NCI-H526 treated with DMSO at 0.1 percent for 48 hours (cell line): ENCODE results near the gene ADD3.
A peak's percentile ranks its signal among the peaks of the same experiment; 100 is the strongest.

Experiments
- DNase-seq: peaks from one replicate; lab custom pipeline; 2025; lab: John Stamatoyannopoulos, UW

The ADD3 gene

DNA sequence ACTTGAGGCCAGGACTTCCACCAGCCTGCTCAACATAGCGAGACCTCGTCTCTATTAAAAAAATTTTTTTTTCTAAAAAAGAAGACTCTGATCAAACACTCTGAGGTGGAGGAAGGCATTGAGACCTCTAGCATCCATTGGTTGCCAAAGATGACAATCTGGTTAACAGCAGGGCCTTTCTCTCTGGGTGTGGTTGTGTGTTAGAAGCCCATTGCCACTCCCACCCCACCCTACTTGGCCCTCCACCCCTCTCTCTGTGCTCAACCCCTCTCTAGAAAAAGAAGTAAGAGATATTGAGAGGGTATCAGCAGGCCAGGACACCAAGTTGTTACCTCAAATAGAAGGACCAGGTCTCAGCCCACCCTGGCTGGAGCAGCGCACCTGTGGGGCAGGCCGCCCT is 142.3 kb downstream of the ADD3 start:
- DNase-seq: no peak

DNA sequence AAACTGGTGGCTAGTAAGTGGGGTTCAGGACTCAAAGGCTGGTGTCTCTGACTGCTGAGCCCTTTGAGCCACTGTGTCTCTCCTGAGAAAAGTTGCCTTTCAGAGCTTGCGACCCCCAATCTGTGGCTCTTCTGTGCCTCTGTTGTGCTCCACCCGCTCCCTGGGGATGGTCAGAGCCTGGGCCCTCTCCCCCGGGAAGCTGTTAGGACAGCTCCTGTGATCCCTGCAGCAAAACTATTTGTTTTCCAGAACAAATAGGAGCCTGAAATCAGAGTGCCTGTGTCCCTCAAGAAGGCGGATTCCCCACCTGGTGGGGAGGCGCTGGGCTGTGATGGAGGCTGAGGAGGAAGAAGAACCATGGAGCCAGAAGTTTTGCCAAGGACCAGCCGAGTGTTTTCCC is 143.2 kb downstream of the ADD3 start:
- DNase-seq: no peak

DNA sequence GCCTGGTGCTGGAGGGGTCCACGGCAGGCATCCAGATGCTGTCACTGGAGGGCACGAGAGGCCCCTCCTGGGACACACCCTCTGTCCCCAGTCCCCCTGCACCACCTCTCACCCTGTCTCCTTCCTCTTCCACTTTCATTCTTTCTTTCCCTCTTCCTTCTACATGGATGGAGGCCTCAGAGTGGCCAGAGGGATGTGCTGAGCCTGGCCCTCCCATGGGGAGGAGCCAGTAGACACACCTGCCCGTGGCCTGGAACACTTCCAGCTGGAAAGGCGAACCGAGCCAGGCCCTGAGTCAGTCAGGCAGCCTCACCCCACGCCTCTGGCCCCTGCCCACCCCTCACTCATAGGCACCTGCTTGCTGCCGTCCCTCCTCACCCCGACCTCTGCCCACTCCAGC is 143.7 kb downstream of the ADD3 start:
- DNase-seq: peak; percentile 2

DNA sequence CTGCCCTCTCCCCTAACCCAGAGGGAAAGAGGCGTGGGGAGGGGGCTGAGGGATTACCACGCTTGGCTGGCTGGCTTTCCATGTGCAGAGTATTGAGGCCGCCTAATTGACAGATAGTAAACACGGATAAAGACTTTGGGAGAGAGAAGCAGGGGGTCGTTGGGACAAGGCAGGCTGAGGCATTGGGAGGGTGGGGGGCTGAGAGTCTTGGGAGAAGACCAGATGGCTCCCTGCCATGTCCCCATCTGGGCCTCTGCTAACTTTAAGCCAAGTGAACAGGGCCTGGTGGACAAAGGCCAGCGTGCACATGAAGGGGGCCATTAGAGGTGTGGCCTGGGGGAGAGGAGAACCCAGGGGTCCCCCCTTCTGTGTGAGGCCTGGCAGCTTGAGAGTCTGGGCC is 144.2 kb downstream of the ADD3 start:
- no peak for DNase-seq

DNA sequence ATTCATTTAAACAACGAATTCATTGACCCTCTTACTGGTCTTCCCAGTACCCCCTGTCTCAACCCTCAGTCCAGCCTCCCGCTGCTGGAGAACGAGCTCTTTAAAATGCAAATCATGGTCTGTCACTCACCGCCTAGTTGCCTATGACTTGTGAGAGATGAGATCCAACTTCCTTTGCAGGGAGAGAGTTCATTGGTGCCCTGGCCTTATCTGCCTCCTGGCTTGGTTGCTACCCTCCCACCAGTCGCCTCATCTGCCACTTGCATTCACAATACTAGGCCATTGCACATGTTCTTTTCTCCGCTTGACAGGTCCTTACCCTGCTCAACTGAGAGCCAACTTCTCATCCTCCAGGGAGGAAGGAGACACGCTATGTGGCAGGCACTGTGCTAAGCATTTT is 145.6 kb downstream of the ADD3 start:
- no peak for DNase-seq

DNA sequence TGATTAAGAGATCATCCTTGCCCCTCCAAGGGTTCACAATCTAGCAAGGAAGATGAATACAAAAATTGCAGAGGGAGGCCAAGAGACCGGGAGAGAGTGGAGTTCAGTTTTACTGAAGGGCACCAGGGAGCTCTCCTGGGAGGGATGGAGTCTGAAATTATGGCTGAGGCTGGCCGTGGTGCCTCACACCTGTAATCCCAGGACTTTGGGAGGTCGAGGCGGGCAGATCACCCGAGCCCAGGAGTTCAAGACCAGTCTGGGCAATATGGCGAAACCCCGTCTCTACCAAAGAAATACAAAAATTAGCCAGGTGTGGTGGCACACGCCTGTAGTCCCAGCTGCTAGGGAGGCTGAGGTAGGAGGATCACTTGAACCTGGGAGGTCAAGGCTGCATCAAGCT is 148.3 kb downstream of the ADD3 start:
- DNase-seq: no peak

DNA sequence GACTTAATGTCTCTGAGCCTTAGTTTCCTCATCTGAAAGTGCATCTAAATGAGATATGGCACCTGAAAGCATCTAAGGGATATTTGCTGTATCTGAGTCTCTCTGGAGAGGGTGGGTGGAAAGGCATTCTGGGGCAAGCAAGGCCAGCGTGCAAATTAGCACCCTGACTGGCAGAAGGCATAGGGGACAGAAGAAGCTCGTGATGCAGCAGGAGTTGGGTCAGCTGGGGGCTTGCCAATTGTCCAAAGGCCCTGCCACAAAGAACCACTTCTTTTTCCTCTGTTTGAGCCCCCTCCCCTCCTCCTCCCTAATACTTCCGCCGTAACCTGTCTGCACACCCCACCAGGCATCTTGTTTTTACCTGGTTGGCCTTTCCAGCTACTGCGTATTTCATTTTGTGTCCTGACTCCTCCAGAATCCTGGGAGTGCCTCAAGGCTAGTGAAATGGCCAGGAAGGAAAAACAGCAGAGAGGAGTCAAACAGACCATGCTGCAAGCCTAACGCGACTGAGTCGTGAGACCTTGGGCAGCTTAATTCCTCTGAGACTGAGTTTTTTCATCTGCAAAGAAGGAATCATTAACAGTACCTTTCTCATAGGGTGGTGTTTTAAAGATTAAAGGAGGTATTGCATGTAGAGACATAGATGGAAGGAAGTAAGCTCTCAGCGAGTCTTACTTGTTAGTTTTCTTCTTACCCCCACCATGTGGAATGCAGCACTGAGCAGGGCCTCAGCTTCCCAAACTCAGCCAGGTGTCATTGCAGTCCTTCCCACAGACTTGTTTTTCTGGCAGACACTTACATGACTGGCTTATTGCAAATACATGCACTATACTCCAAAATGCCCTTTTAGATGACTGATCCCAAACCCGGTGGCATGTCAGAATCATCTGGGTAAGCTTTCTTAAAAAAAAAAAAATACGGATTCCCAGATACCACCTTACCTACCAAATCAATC is 150.5 kb downstream of the ADD3 start:
- DNase-seq: no peak

DNA sequence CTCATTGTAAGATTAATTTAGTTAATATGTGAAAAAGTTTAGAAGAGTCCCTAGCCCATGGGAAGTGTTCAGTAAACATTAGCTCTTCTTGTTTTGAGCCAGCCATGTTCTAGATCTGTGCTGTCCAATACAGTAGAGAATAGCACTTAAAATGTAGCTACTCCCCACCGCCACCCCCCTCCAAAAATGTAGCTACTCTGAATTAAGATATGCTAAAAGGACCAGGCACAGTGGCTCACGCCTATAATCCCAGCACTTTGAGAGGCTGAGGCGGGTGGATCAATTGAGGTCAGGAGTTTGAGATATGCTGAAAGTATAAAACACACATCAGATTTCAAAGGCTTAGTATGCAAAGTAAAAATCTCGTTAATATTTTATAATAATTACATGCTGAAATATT is 152.3 kb downstream of the ADD3 start:
- DNase-seq: no peak

DNA sequence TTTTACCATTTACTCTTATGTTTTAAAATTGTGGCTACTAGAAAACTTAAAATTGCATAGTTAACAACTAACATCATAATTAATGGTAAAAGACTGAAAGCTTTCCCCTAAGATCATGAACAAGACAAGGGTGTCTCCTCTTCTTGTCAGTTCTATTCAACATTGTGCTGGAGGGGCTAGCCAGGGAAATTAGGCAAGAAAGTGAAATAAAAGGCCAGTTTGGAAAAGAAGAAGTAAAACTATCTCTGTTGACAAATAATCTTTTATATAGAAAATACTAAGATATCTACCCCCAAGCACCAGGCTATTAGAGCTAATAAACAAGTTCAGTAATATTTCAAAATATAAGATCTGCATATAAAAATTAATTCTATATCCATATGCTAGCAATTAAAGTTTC is 152.7 kb downstream of the ADD3 start:
- DNase-seq: no peak

DNA sequence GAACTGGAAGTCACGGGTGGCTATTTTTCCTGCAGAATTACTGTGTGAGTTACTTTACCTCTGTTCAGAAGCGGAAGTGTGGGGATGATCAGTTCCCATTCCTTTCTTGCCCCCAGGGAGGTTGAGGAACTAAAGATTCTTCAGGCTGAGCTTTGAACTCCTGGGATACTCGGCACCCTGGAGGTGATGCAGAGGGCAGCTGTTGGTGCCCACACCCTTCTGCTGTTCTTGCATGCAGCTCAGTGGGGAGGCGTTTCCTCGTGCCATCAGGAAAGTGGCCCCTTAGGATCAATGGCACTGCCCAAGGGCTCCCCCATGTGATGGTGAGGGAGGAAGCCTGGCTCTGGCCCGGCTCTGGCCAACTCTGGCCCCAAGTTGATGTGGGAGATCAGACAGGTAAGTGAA is 155.0 kb downstream of the ADD3 start:
- no peak for DNase-seq

DNA sequence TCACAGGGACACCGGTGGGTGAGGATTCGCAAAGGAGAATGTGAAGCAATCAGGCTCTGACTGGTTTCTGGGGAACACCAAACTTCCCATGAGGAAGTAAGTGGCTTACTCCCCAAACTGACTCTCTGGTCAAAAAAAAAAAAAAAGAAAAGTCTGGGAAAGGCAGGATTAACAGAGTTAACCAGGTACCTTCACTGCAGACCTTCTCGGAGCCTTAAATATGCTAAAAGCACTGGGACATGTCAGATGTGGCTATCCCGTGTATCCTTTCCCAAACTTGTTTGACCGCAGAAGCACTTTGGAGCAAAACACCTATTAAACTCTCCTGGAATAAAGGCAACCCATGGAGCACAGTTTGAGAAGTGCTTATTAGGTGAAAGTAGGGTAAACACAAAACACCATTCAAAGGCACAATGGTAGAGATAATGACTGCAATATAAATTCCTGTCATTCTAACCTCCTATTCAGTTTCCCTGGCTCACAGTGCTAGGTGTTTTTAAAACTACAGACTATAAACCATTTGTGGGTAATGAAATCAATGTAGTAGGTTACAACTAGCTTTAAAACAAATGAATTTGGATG is 155.5 kb downstream of the ADD3 start:
- no peak for DNase-seq

DNA sequence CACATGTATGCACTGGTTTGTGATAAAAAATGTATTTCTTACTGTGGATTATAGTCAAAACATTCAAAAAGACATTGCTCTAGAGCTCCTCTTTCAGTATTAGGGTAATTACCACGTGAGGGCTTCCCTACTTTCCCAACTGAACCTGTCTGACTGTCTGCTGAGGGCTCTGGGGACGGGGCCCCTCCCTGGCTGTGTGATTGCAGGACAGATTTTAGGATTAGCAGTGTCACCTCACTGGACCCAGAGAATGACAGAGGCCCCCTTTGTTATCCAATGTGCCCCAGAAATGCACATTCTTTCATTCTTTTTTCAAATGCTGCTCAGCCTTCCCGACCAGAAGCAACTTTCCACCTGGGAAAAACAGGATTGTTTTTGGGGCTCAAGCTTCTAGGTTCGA is 156.1 kb downstream of the ADD3 start:
- no peak for DNase-seq

DNA sequence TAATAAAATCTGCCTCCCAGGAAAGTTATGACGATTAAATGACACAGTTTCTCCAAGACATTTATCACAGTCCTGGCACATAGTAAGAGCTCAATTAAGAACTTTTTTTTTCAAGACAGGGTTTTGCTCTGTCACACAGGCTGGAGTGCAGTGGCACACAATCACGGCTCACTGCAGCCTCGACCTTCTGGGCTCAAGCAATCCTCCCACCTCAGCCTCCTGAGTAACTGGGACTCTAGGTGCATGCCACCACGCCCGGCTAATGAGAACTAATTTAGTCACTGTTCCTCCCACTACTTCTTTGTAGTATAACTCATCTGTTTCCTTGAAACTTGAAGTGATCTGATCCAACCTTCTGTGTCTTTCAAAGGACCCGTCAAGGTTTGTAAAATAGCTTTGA is 157.5 kb downstream of the ADD3 start:
- no peak for DNase-seq

DNA sequence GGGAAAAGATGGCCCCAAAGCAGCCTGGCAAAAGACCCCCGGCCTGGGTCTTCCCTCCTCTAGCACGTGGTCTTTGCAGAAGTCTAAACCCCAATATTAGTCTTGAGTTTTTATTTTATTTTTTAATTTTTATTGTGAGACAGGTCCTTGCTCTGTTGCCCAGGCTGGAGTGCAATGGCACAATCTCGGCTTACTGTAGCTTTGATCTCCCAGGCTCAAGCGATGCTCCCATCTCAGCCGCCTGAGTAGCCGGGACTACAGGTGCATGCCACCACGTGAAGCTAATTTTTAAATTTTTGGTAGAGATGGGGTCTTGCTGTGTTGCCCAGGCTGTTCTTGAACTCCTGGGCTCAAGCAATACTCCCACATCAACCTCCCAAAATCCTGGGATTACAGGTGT is 159.4 kb downstream of the ADD3 start:
- DNase-seq: no peak

DNA sequence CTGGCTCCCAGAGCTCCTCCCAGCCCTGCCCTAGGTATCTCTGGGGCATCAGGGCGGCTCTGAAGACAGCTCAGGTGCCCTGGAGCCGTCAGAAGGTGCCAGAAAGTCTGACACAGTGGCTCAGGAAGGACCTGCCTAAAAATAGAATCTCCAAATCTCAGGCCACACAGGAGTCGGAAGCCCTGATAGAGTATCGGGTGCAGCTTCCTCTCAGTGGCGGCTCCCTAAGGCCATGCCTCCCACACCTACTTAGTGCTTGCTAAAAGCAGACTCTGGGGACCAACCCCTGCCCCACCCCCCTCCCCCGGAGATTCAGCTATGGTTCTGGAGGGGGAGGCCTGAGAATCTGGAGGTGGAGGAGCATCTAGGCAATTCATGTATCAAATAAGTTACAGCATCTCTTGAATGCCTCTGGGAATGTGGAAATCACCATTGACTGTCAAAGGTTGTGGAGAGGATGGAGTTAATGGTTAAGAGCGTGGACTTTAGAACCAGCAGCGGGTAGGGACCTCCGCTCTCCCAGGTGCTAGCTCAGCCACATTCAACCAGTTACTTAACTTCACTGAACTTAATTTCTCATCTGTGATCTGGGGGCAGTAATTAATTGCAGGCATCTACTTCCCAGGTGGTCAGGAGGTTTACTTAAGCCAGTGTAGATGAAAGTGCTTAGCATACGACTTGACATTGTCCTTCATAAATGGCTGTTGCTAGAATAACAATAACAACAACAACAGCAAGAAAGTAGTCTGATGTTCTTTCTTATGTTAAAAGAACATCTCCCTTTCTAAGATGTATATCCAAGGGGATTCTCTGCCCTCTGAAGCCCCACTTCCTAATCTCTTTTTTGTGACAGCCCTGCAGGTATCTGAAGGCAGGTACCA is 161.1 kb downstream of the ADD3 start:
- DNase-seq: no peak

DNA sequence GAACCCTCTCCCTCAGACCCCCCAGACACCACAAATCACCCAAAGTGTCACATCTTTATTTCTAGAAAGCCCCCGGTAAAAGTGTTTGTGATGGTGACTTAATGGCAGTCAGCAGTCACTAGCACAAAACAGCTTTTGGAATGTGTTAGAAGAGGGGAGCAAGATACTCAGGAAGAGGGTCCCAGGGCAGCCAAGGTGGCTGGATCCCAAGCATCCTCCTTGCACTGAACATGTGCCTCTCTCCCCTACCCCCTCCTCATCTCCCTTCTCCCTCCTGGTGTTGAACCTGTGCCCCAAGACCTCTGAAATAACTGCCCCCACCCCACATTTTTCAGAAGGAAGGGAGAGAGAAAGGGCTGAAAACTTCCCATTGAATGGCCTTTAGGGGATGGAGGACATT is 161.8 kb downstream of the ADD3 start:
- DNase-seq: no peak

DNA sequence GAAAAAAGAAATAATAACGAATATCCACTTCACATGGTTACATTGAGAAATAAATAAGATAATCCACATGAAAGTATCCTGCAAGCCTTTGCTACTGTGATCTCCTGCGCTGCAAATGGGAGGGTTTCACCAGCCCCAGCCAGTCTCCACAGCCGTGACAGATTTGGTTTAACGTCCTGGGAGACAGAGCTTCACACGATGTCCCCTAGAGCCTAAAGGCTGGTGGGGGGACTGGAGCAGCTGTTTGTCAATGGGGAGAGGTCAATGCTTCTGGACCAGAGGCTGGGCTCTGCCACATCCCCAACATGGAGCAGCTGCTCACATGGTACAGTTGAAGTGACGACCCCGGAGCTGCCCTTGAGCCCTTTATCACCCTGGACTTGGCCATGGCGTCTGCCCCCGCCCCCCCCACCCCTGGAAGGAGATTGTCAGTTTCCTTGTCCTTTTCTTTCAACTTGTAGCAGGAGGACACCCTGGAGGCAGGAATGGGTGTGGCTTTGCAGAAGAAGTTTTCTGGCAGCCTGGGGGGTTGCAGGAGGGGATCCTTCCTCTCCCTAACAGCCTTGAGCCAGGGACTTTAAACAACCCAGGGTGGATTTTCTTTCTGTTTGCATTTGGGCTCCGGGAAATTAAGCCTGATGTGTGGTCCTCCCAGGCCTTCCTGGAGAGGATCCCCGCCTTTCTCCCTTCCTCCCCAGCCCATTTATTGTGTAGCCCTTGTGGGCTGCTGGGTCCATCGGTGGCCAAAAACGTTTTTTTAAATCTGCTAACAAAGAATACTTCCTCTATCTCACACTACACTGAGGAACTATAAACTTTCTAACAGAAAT is 162.6 kb downstream of the ADD3 start:
- no peak for DNase-seq

DNA sequence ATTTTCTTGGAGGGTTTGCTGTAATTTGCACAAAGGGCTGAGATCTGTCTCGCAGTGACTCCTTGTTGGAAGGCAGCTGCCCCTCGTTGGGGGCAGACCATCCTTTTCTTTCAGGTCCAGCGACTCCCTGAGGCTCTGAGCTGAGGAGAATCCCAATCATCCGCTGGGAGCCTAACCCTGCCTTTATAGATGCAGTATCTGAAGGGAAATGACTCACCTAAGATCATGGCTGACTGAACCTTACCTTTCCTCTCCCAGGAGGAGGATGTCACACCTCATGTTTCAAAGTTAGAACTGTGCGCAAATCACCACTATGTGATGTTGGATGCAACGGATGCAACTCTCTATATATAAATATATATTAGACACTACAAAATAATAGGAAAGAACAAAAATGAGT is 163.2 kb downstream of the ADD3 start:
- DNase-seq: no peak

DNA sequence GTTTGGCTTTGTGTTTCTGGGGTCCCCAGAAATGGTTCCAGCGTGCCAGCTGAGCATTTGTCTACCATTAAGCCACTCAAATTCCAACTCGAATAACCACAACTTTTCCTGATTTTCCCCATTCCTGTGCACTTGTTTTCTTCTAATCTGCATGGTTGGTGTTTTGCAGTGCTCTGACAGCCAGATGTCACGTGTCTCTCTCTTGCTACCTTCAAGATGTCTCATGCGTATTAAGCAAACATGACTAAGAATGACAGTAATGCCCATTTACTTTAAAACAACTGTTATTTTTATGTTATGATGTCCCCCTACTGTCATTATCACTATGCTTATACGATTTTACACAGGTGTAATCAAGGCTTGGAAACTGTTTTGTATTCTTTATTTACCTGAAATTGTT is 164.4 kb downstream of the ADD3 start:
- no peak for DNase-seq

DNA sequence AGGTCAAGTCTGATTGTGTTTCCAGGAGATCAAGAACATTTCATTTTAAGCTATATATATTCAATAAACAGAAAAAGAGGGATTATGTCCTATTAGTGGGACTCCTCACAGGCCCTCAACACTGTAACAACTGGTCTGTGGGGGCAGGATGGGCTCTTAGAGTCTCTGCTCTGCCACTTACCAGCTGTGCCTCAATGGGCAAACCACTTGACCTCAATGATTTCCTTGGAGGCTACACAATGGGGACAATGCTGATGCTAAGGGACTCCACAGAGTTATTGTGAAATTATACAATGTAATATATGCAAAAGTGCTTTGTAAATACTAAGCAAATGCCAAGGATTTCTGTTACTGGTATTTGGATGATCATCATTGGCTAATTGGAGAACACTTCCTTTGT is 166.4 kb downstream of the ADD3 start:
- no peak for DNase-seq

DNA sequence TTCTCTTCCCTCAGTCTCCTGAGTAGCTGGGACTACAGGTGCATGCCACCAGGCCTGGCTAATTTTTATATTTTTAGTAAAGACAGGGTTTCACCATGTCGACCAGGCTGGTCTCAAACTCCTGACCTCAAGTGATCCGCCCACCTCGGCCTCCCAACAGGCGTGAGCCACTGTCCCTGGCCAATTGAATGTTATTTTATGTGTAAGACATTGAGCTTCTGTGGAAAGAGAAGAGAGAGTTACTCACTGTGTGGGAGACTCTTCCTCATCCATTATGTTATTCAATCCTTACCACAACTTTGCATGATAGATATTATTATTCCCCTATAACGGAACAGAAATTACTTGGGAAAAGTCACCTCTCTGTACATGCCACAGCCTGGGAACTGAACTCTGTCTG is 167.0 kb downstream of the ADD3 start:
- no peak for DNase-seq

DNA sequence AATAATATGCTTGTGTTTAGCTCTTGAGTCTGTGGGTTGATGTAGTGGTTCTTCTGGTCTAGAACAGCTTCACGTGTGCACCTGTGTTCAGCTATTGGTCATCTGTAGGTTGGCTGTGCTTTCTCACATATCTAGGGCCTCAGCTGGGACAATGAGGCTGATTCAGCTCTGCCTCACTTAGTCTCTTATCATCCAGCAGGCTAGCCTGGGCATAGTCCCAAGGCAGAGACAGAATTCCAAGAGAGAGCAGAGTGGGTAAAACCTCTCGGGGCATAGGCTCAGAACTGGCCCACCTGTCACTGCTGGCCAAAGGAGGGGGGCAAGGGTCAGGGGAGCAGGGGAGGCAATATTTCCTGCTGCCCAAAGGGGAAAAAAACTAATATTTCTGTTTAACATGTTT is 167.6 kb downstream of the ADD3 start:
- no peak for DNase-seq
